Spleen (tissue), 11 donors: ENCODE measurements around the gene TOM1L2. TPM values are rescaled to one million over a fixed set of nuclear protein-coding genes. Genes with fewer than 3 reads are reported as not detected.
"Not testable (repeated sequence)": the region's sequence is repeated elsewhere in the genome, so short reads cannot be mapped to it uniquely, and the experiment has no call there.

Experiments used
- DNase-seq: peaks from one replicate; pipeline ENCODE4 v3.0.0-alpha.2; 2020
- H3K27ac ChIP-seq, 8 donors: fragments of 200-600 bp; sonication (generic) in 7 of 8; 1 replicate in 4 of 8; 2 replicates in 4 of 8; pipeline versions ENCODE4 v1.5.0 to v1.8.0; 2016 to 2021; ENCODE audit warnings: inconsistent platforms in 4 of 8, mild to moderate bottlenecking in 4 of 8, moderate library complexity in 1 of 8
- H3K27me3 ChIP-seq, 7 donors: fragments of 200-600 bp; sonication (generic) in 6 of 7; replicated peaks in 1 of 7; 1 replicate in 4 of 7; 2 replicates in 3 of 7; pipeline versions ENCODE4 v1.5.0 to v1.8.0; 2016 to 2021; ENCODE audit warnings: inconsistent platforms in 3 of 7, mild to moderate bottlenecking in 1 of 7
- H3K36me3 ChIP-seq, 6 donors: fragments of 200-600 bp; sonication (generic) in 5 of 6; 1 replicate in 4 of 6; 2 replicates in 2 of 6; pipeline versions ENCODE4 v1.5.0 to v1.8.0; 2016 to 2021; ENCODE audit warnings: inconsistent platforms in 2 of 6
- H3K4me1 ChIP-seq, 6 donors: fragments of 200-600 bp; sonication (generic) in 5 of 6; 1 replicate in 3 of 6; 2 replicates in 3 of 6; pipeline versions ENCODE4 v1.5.0 to v1.8.0; 2016 to 2021; ENCODE audit warnings: inconsistent platforms in 3 of 6
- H3K4me3 ChIP-seq, 8 donors: fragments of 200-600 bp; sonication (generic) in 7 of 8; 1 replicate in 4 of 8; 2 replicates in 4 of 8; pipeline versions ENCODE4 v1.5.0 to v1.8.0; 2016 to 2021; ENCODE audit warnings: inconsistent platforms in 4 of 8, mild to moderate bottlenecking in 4 of 8, moderate library complexity in 2 of 8
- H3K9me3 ChIP-seq, 8 donors: fragments of 200-600 bp; sonication (generic) in 7 of 8; 1 replicate in 4 of 8; 2 replicates in 4 of 8; pipeline versions ENCODE4 v1.5.0 to v1.8.0; 2016 to 2021; ENCODE audit warnings: inconsistent platforms in 4 of 8
- CTCF ChIP-seq, 11 experiments: fragments of 200-600 bp in 7 of 11; fragments of 450-650 bp in 4 of 11; sonication (generic) in 4 of 11; IDR thresholded peaks in 8 of 11; conservative IDR thresholded peaks in 3 of 11; 1 replicate in 7 of 11; 2 replicates in 4 of 11; pipeline versions ENCODE4 v1.4.0 to v1.8.0; 2016 to 2021; ENCODE audit warnings: antibody characterized with exemption in 11 of 11, inconsistent platforms in 4 of 11, mild to moderate bottlenecking in 1 of 11
- POLR2A ChIP-seq, 3 donors: fragments of 450-650 bp; IDR thresholded peaks; one replicate each; pipeline ENCODE4 v1.5.1; 2017; ENCODE audit warnings: antibody characterized with exemption in 3 of 3, mild to moderate bottlenecking in 1 of 3
- POLR2AphosphoS5 ChIP-seq, 3 donors: sonication (generic); formaldehyde crosslinking; IDR thresholded peaks; one replicate each; pipeline ENCODE4 v1.5.1; 2017; ENCODE audit warnings: antibody characterized with exemption in 3 of 3
- WGBS, 5 donors: extraction: QIAGEN DNeasy Blood & Tissue Kit in 3 of 5; methylation state at CpG; one replicate each; pipeline versions ENCODE4 v1.1.5 to v1.1.7; 2013 to 2018; 5-methylcytosine and 5-hydroxymethylcytosine counted together
- intact Hi-C: fragments of 100-400 bp; cut with DNase I; formaldehyde crosslinking; loops from one replicate; pipeline ENCODE4 v1.15.0; 2023; ENCODE audit warnings: low total_unique reads
- polyA plus RNA-seq, 3 donors: library from polyadenylated mRNA; stranded (reverse); fragments of 200-250 nt; gene quantifications; one replicate each; pipeline ENCODE4 v1.2.1, GENCODE V29; 2013
- total RNA-seq, 7 donors: library from RNA; depleted of rRNA in 3 of 7; stranded (reverse); fragments of >200 nt in 3 of 7; fragmentation: NEBNext Ultra II Directional in 4 of 7; extraction: Animal tissue kit (Norgen Biotek cat#: 25700) in 4 of 7; gene quantifications; one replicate each; pipeline versions ENCODE4 v1.1.0 to v1.2.1, GENCODE V29; 2016 to 2021
- donor health status: healthy with polysubstance abuse.
- donor health status: DM: no; HTN: no; CAD: no; lungs with moderate emphysema.
- donor health status: DM: no; HTN: no; CAD: no.
- donor health status: Bipolar disorder and iron deficiency.
- donor health status: healthy.
- donor health status: DM: no; HTN: no; CAD: no.
- donor health status: DM: yes; HTN: yes; CAD: no.

The TOM1L2 gene
- total and polyA plus RNA-seq, 10 donors = 5.3 to 82.6 (median 53.6) TPM

- Histone ChIP-seq H3K27ac (no peak overlapping the region), H3K4me3 (no peak overlapping the region), H3K36me3 (no peaks in the 10 kb centered on the region), H3K9me3 (no peaks in the 10 kb centered on the region), H3K4me1 (no peaks in the 10 kb centered on the region), H3K27me3 (no peaks in the 10 kb centered on the region)
- no peak for TF ChIP-seq CTCF (IDR thresholded peaks at IDR 0.05 in 8 of 11, conservative IDR thresholded peaks at IDR 0.05 in 3 of 11)
- TF ChIP-seq POLR2A (IDR thresholded peaks at IDR 0.05) = no peak
- TF ChIP-seq POLR2AphosphoS5 (IDR thresholded peaks at IDR 0.05) = no peak
- WGBS, 5 donors = 87 to 96% (median 93%) methylated on average over 7 to 8 of the region's 8 CpGs
- no peak for DNase-seq
- intact Hi-C loops = no loop called here
Observed at GRCh38 chr17:17998934-17999333, 26.7 kb upstream of the TOM1L2 start.

GRCh38 chr17:17995887-17996286 lies 23.7 kb upstream of the TOM1L2 start:
- DNase-seq, intact Hi-C loops, H3K27me3 ChIP-seq, H3K27ac ChIP-seq, H3K4me3 ChIP-seq, H3K4me1 ChIP-seq, H3K36me3 ChIP-seq, H3K9me3 ChIP-seq: not testable (repeated sequence)
- WGBS, 5 donors = 89 to 95% (median 95%) methylated on average over 8 of the region's 8 CpGs

DNA sequence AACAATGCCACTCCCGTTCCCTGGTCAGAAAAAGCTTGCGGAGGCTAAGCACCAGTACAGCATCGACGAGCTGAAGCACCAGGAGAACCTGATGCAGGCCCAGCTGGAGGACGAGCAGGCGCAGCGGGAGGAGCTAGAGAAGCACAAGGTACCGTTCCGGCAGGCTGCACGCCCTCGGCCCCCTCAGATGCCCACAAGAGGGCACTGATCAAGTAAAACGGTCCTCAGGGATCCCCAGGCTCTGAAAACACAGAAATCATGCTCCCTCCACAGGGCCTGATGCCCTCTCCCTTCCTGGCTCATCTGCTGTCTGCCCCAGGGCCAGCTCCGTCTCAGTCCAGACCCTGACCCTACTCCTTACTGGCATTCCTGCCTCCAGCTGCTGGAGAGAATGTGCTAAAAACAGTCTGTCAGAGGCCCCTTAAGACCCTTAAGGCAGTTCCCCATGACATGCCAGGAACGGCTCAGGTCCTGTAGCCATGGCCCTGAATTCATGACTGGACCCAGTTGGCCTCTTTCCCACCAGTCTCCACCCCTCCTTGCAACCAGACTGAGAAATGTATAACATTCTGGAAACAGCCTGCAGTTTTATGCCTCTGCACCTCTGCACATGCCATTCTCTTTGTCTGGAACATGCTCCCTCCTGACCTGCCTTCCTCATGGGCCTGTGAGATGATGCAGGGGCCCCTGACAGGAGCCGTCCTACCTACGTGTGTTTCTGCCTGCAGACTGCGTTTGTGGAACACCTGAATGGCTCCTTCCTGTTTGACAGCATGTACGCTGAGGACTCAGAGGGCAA lies 22.3 kb upstream of the TOM1L2 start:
- no peak for TF ChIP-seq POLR2AphosphoS5 (IDR thresholded peaks at IDR 0.05)
- no peak for TF ChIP-seq POLR2A (IDR thresholded peaks at IDR 0.05)
- TF ChIP-seq CTCF (IDR thresholded peaks at IDR 0.05 in 8 of 11, conservative IDR thresholded peaks at IDR 0.05 in 3 of 11) = peak in 6 of 11 experiments; percentile 8 to 38 (median 28)
- H3K36me3 ChIP-seq = no peaks in the 10 kb centered on the region
- no peak overlapping the region for H3K4me3 ChIP-seq
- H3K9me3 ChIP-seq = no peaks in the 10 kb centered on the region
- no peaks in the 10 kb centered on the region for H3K27me3 ChIP-seq
- WGBS, 5 donors = 61 to 71% (median 66%) methylated on average over 17 to 18 of the region's 18 CpGs
- intact Hi-C loops = no loop called here
- H3K4me1 ChIP-seq = no peaks in the 10 kb centered on the region
- no peak overlapping the region for H3K27ac ChIP-seq
- peak; percentile 58 for DNase-seq

DNA sequence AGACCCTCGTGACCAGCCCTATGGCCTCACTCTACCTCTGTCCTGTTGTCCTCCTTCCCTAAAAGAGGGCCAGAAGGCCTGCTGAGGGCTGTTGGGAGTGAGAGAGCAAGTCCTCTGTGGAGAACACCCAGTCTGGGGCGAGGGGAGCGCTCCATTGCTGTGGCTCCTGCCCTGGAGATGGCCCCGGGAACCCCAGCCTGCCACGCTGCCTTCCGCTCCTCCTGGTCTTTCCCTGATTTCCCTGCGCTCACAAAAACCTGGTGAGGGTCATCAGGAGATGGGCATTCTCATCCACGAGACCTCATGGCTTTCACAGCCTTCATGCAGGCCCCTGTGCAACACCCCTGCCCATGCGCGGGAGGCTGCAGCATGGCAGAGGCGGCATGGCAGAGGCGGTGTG lies 21.7 kb upstream of the TOM1L2 start:
- Histone ChIP-seq H3K27ac (no peak overlapping the region), H3K36me3 (no peaks in the 10 kb centered on the region), H3K9me3 (no peaks in the 10 kb centered on the region), H3K4me3 (no peak overlapping the region), H3K27me3 (no peaks in the 10 kb centered on the region), H3K4me1 (no peaks in the 10 kb centered on the region)
- intact Hi-C loops = no loop called here
- peak; percentile 58 for DNase-seq
- TF ChIP-seq POLR2A (IDR thresholded peaks at IDR 0.05) (no peak), CTCF (IDR thresholded peaks at IDR 0.05 in 8 of 11, conservative IDR thresholded peaks at IDR 0.05 in 3 of 11) (no peak), POLR2AphosphoS5 (IDR thresholded peaks at IDR 0.05) (no peak)
- 86 to 97% (median 96%) methylated on average over 12 of the region's 12 CpGs for WGBS, 5 donors
